PC-3 (cell line): ENCODE results near the gene TMEM221. TPM values are rescaled to one million over a fixed set of nuclear protein-coding genes. Genes with fewer than 3 reads are reported as not detected.

Source experiments
- ATAC-seq: fragments of 200-7000 bp; cut with Tn5 transposase; 2 replicates; pipeline ENCODE4 v1.9.1; 2020; ENCODE audit warnings: mild to moderate bottlenecking, moderate library complexity
- BruUV-seq: library from RNA; stranded (reverse); fragments of 400-500 nt; replicated peaks from 2 replicates; lab custom pipeline; 2021; lab: Mats Ljungman, UMichigan
- CTCF ChIA-PET: fragments of 300-600 bp; sonication (Branson Sonifier 250); formaldehyde crosslinking; loops from one replicate; lab custom pipeline; 2022; ENCODE audit warnings: antibody characterized with exemption; lab: Charles Lee
- POLR2A ChIA-PET: fragments of 300-600 bp; sonication (Branson Sonifier 250); formaldehyde crosslinking; loops from one replicate; lab custom pipeline; 2022; ENCODE audit warnings: antibody characterized with exemption; ENCODE audit not compliant: unreplicated experiment; lab: Charles Lee
- DNase-seq: peaks from one replicate; pipeline ENCODE4 v3.0.0-alpha.2; 2015
- H2AFZ ChIP-seq: fragments of 300-600 bp; sonication (generic); 2 replicates; pipeline ENCODE4 v1.6.0; 2016; ENCODE audit warnings: antibody characterized with exemption, low read length
- H3F3A ChIP-seq: fragments of 300-600 bp; sonication (generic); one replicate; pipeline ENCODE4 v1.6.0; 2017; ENCODE audit warnings: antibody characterized with exemption, low read length, control low read depth, mild to moderate bottlenecking; ENCODE audit not compliant: unreplicated experiment
- H3K27ac ChIP-seq: fragments of 300-600 bp; sonication (generic); 2 replicates; pipeline ENCODE4 v1.5.1; 2016; ENCODE audit warnings: mild to moderate bottlenecking, low read length
- H3K27me3 ChIP-seq: fragments of 300-600 bp; sonication (generic); 2 replicates; pipeline ENCODE4 v1.6.1; 2016; ENCODE audit warnings: low read length, mixed read lengths
- H3K36me3 ChIP-seq: fragments of 300-600 bp; sonication (generic); 2 replicates; pipeline ENCODE4 v1.6.1; 2016; ENCODE audit warnings: low read depth, mixed run types, low read length, mixed read lengths
- H3K4me1 ChIP-seq: fragments of 300-600 bp; sonication (generic); 2 replicates; pipeline ENCODE4 v1.5.1; 2016; ENCODE audit warnings: low read length; ENCODE audit not compliant: insufficient read depth
- H3K4me2 ChIP-seq: fragments of 300-600 bp; sonication (generic); 2 replicates; pipeline ENCODE4 v1.6.0; 2016; ENCODE audit warnings: low read length
- H3K4me3 ChIP-seq: fragments of 300-600 bp; sonication (generic); 2 replicates; pipeline ENCODE4 v1.5.1; 2016; ENCODE audit warnings: mild to moderate bottlenecking, low read length, mixed read lengths
- H3K79me2 ChIP-seq: fragments of 300-600 bp; sonication (generic); 2 replicates; pipeline ENCODE4 v1.6.1; 2017; ENCODE audit warnings: low read length, mixed read lengths
- H3K9ac ChIP-seq: fragments of 300-600 bp; sonication (generic); 2 replicates; pipeline ENCODE4 v1.6.0; 2016; ENCODE audit warnings: mild to moderate bottlenecking, low read length
- H3K9me2 ChIP-seq: fragments of 300-600 bp; sonication (generic); replicated peaks from 2 replicates; pipeline ENCODE4 v1.6.1; 2016; ENCODE audit warnings: mixed run types, low read length, mixed read lengths
- H3K9me3 ChIP-seq: fragments of 300-600 bp; sonication (generic); 2 replicates; pipeline ENCODE4 v1.6.1; 2016; ENCODE audit warnings: low read length, mixed read lengths
- H4K20me1 ChIP-seq: fragments of 300-600 bp; sonication (generic); 2 replicates; pipeline ENCODE4 v1.6.1; 2016; ENCODE audit warnings: low read length, mixed read lengths
- EZH2 ChIP-seq: fragments of 300-600 bp; sonication (generic); IDR thresholded peaks from one replicate; pipeline ENCODE4 v1.6.1; 2017; ENCODE audit warnings: antibody characterized with exemption, mild to moderate bottlenecking, low read length; ENCODE audit not compliant: unreplicated experiment
- EZH2phosphoT487 ChIP-seq: fragments of 300-600 bp; sonication (generic); IDR thresholded peaks from 2 replicates; pipeline ENCODE4 v1.6.1; 2018; ENCODE audit warnings: mild to moderate bottlenecking, antibody characterized with exemption, low read length, borderline replicate concordance
- intact Hi-C: fragments of 100-400 bp; cut with micrococcal nuclease; formaldehyde crosslinking; loops from 2 replicates; pipeline ENCODE4 v1.9.0; 2023
- total RNA-seq: library from RNA; depleted of rRNA; stranded (reverse); fragments of >200 nt; gene quantifications from 2 replicates; pipeline ENCODE4 v1.2.3, GENCODE V29; 2014
- TF ChIP-seq, protein P1 (sequence below): fragments of 300-600 bp; sonication (generic); conservative IDR thresholded peaks from 2 replicates; pipeline ENCODE4 v1.5.1; 2017; ENCODE audit warnings: antibody characterized with exemption, low read depth, mild to moderate bottlenecking, low read length

TMEM221 gene
- total RNA-seq, 1 experiment from 2014 or later = 3.0 TPM

DNA sequence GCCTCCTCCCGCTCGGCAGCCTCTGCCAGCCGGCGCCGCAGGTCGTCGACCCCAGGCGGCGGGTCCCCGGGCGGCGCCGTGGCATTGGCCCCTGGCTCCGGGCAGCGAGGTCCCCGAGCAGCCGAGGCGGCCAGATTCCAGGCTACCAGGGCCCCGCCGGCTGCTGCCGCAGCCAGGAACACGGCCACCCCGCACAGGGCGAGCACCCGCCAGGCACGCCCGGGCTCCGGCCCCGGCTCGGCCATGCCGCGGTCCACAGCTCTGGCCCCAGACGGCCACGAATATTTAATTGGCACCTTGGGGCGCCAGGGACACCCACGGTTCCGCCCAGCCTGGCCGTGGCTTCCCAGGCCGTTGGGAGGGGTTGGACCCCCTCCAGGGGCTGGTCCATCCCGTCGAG is 54.6 kb downstream of the TMEM221 start, which contains the start of gene CCDC194:
Gene CCDC194 (minus strand): TSS at position 283 of the 400 bp plus-strand sequence. CDS start 38 bp downstream, at position 245.
- BruUV-seq = no TSS peak
- TF ChIP-seq EZH2 (no peak), EZH2phosphoT487 (no peak)
- TF ChIP-seq, protein P1, sequence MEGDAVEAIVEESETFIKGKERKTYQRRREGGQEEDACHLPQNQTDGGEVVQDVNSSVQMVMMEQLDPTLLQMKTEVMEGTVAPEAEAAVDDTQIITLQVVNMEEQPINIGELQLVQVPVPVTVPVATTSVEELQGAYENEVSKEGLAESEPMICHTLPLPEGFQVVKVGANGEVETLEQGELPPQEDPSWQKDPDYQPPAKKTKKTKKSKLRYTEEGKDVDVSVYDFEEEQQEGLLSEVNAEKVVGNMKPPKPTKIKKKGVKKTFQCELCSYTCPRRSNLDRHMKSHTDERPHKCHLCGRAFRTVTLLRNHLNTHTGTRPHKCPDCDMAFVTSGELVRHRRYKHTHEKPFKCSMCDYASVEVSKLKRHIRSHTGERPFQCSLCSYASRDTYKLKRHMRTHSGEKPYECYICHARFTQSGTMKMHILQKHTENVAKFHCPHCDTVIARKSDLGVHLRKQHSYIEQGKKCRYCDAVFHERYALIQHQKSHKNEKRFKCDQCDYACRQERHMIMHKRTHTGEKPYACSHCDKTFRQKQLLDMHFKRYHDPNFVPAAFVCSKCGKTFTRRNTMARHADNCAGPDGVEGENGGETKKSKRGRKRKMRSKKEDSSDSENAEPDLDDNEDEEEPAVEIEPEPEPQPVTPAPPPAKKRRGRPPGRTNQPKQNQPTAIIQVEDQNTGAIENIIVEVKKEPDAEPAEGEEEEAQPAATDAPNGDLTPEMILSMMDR = no peak
- Histone ChIP-seq H3K79me2 (no peaks in the 10 kb centered on the region), H3K4me2 (no peak within 1 kb of the TSS), H3K27me3 (no peaks in the 10 kb centered on the region), H4K20me1 (no peaks in the 10 kb centered on the region), H3F3A (no peaks in the 10 kb centered on the region), H3K9ac (no peak within 1 kb of the TSS), H3K4me1 (peaks cover 11% of the 10 kb centered on the region; the same call in 1 of the 2 replicates), H3K9me2 (no peaks in the 10 kb centered on the region), H3K36me3 (no peaks in the 10 kb centered on the region), H3K4me3 (no peak within 1 kb of the TSS), H3K9me3 (no peaks in the 10 kb centered on the region), H2AFZ (no peak within 1 kb of the TSS), H3K27ac (no peak within 1 kb of the TSS)
- intact Hi-C loops = loop anchor here (5.0 kb wide), 1 partner anchor 73 kb away; no protein-coding TSS in a partner anchor
- ChIA-PET POLR2A (no interaction called here), CTCF (no interaction called here)
- ATAC-seq (no peak), DNase-seq (no peak)

DNA sequence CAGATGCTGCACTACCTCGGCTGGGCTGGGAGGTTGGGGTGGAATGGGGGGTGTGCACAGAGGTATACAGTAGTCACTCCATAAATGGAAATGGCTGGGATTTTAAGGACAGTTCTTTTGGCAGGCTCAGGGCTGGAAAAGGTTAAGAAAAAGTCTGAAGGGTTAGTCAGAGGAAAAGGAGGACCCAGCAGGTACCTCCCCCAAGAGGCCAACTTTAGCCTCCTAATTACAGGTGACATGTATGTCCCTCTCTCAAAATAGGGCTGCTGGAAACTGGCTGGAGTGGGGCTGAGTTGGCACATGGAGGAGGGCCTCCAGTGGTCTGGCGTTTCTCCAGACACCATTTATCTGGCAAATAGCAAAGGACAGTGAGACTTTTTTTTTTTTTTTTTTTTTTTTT is 55.5 kb downstream of the TMEM221 start:
- Histone ChIP-seq H3K27me3 (no peaks in the 10 kb centered on the region), H3K4me3 (no peak overlapping the region), H3K4me2 (no peak overlapping the region), H4K20me1 (no peaks in the 10 kb centered on the region), H3K36me3 (no peaks in the 10 kb centered on the region), H2AFZ (no peak overlapping the region), H3K9me3 (no peaks in the 10 kb centered on the region), H3K79me2 (no peaks in the 10 kb centered on the region), H3K4me1 (peaks cover 11% of the 10 kb centered on the region; the same call in 1 of the 2 replicates), H3K27ac (no peak overlapping the region), H3K9ac (no peak overlapping the region), H3K9me2 (no peaks in the 10 kb centered on the region), H3F3A (no peaks in the 10 kb centered on the region)
- no peak for TF ChIP-seq EZH2phosphoT487
- TF ChIP-seq, protein P1 = no peak
- no peak for TF ChIP-seq EZH2
- BruUV-seq = no TSS peak
- DNase-seq = peak; percentile 33
- no peak for ATAC-seq
- intact Hi-C loops = loop anchor here (5.0 kb wide), 1 partner anchor 74 kb away; no protein-coding TSS in a partner anchor
- POLR2A ChIA-PET = no interaction called here
- CTCF ChIA-PET = no interaction called here
